LNCaP clone FGC (cell line): ENCODE measurements around the gene MDGA2.

Source experiments
- DNase-seq: peaks from one replicate; pipeline ENCODE4 v3.0.0-alpha.2; 2011; ENCODE audit warnings: low read depth
- H3K4me3 ChIP-seq: 2 replicates; pipeline ENCODE4 v1.5.1; 2011; ENCODE audit warnings: mild to moderate bottlenecking, low read depth, low read length, control low read depth
- CTCF ChIP-seq: IDR thresholded peaks from 2 replicates; pipeline ENCODE4 v1.5.1; 2012; ENCODE audit warnings: mild to moderate bottlenecking; ENCODE audit not compliant: control insufficient read depth, insufficient read depth; ENCODE audit errors: extremely low read depth

Gene MDGA2

DNA sequence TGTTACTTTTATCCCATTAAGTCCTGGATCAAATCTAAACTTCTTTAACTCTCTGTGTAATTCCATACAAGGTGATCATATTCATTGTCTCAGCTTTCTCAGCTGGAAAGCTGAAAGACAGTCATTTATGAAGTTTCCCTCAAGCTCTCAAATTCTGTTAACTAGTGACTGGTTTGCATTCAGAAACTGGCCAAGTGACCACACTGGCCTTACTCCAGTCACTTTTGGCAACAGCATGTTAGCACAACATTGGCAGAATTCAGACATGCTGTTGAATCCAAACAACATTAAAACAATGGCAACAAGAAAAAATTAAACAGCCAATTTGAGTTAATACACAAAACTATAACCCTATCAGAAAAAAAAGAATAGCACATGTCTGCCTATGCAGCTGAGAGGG, 343.3 kb downstream of the MDGA2 start:
- no peak overlapping the region for H3K4me3 ChIP-seq
- TF ChIP-seq CTCF: no peak
- DNase-seq: no peak

DNA sequence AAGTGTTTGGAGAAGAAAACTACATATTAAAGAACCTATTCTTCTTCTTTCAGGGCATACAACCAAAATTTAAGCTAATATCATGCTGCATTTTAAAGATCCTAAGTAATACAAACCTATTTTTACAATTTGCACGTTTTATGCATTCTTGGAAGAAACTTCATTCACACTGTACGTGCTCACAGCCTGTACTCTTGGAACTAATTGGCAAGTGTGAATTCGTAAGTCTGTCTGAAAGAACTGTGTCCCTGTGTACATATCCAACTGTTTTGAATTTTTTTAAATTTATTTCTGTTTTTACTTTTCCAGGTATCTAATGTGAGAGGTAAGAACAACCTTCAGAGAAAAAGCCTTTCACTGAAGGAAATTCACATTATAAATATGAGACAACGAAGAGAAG, 347.0 kb downstream of the MDGA2 start:
- TF ChIP-seq CTCF: no peak
- DNase-seq: no peak
- no peak overlapping the region for H3K4me3 ChIP-seq

- H3K4me3 ChIP-seq: no peak overlapping the region
- no peak for DNase-seq
- no peak for TF ChIP-seq CTCF
These were observed 348.1 kb downstream of the MDGA2 start for GRCh38 chr14:47327336-47327735.

- TF ChIP-seq CTCF: no peak
- no peak overlapping the region for H3K4me3 ChIP-seq
- DNase-seq: no peak
These were observed 352.7 kb downstream of the MDGA2 start for GRCh38 chr14:47322751-47323150.

DNA sequence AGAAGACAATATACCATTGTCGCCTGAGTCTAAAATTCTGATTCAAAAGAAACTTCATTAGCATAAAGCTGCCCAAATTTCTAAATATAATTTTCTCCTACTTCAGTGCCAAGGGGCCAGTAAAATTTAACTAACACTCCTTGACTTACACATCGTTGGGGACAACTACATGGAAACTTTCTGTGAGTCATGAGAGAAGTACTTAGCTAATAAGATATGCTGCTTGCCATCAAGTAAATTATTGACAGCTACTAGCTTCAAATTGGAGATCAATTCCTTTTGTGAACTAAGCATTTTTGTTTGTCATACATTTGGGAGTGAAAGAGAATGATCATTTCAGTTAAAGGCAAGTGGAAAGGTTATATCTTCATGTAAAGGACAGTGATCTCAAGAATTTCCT, 373.3 kb downstream of the MDGA2 start:
- DNase-seq: no peak
- no peak for TF ChIP-seq CTCF

DNA sequence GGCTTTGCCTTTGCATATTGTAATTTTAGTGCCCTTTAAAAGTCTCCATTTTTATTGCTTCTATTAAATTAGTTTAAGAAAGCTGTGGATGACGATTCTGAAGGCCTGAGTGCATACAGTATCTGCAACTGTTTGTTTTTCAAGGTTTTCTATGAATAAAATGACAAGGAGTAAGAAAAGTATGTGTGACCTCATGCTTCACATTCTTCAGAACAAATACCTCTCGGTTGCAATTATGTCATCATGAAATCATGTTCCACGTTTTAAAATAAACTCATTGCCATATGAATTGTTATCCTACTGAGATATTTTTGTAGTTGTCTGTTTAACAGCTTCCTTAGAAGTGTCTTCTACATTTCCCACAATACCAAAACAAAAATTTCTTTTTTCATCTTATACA, 374.6 kb downstream of the MDGA2 start:
- no peak overlapping the region for H3K4me3 ChIP-seq
- no peak for DNase-seq
- no peak for TF ChIP-seq CTCF

More for the DNA sequence above, 373.3 kb downstream of the MDGA2 start:
- H3K4me3 ChIP-seq: no peak overlapping the region

- no peak overlapping the region for H3K4me3 ChIP-seq
- no peak for DNase-seq
- no peak for TF ChIP-seq CTCF
These were observed 378.0 kb downstream of the MDGA2 start for GRCh38 chr14:47297374-47297773.
